Measurements from ENCODE around the gene SLC22A3.
"Not testable (repeated sequence)": the region's sequence is repeated elsewhere in the genome, so short reads cannot be mapped to it uniquely, and the experiment has no call there.

SLC22A3 gene

DNA sequence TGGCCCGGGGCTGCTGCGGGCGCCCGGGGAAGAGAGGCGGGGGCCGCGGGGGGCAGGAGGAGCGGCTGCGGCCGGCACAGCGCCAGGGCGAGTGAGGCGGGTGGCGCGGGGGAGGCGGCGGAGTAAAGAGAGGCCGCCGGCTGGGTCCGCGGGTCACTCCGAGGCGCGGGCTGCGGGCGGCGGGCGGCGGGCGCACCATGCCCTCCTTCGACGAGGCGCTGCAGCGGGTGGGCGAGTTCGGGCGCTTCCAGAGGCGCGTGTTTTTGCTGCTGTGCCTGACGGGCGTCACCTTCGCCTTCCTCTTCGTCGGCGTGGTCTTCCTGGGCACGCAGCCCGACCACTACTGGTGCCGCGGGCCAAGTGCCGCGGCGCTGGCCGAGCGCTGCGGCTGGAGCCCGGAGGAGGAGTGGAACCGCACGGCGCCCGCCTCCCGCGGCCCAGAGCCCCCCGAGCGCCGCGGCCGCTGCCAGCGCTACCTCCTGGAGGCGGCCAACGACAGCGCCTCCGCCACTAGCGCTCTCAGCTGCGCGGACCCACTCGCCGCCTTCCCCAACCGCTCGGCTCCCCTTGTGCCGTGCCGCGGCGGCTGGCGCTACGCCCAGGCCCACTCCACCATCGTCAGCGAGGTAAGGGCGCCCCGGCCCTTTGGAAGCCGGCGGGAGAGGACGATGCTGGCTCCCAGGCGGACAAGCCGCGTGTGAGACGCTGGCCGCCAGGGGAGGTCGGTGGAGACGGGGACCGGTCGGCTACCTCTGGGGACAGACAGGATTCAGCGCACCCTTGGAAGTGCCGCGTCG, at the start of gene SLC22A3:
Gene SLC22A3, plus strand, starts transcription at position 156 of the 797 bp plus-strand sequence. Its CDS starts 42 bp downstream, at position 198.
- peak; percentile 32 for DNase-seq (ENCODE audit: low spot score)

DNA sequence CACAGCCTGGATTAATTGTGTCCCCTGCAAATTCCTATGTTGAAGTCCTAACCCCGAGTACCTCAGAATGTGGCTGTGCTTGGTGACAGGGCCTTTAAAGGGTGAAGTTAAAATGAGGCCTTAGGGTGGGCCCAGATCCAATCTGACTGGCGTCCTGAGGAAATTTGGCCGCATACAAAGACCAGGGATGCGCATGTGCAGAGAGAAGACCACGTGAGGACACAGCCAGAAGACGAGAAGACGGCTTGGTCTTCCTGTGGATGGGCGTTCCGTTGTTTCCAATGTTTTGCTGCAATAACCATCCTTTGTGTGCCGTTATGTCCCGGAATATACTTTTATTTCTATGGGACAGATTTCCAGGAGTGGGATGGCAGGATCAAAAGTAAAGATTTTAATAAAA, 48.6 kb upstream of the SLC22A3 start:
- DNase-seq (ENCODE audit: low spot score): no peak

DNA sequence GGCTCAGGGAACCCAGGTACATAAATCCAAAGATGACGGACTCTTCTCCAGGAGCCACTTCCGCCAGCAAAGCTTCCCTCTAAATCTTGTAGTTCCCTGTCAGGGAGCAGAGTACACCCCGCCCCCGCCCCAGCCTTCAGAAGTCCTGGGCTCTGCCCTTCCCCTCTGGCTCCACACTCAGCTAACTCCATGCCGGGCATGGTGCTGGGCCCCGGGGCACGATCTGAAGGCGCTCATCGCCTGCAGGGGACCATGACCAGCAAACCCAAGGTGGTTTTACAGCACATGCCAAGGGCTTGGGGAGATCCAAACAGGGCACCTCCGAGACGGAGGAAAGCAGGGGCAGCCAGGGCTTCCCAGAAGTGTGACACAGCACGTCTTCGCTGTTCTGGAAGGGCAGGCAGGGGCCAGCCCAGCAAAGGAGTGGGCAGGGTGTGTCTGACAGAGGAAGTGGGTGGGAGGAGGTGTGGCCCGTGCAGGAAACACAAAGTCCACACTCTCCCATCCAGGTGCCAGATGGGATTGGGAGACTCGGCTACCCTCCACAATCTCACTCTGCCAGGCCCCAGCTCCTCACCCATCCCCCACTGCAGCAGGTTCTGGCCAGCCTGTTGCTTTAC, 48.0 kb upstream of the SLC22A3 start:
- no peak for DNase-seq (ENCODE audit: low spot score)

DNA sequence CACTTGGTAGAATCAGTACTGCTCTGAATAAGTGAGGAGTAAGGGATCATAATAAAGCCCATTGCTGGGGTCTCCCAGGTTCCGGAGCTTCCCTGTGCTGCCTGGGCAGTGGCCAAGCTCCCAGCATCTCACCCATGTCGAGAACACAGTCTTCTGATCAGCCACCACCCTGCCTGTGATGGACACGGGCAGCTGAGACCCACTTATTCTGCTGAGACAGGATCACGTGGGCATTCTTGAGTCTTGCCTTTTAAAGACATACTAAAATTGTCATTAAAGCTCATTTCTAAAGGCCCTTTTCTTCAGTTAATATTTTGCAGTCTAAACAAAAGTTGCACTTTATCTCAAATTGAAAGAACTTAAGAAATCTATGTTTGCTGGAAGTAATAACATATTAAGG, 46.8 kb upstream of the SLC22A3 start:
- DNase-seq (ENCODE audit: low spot score): no peak

- not testable (repeated sequence) for DNase-seq (ENCODE audit: low spot score)
These were observed 45.6 kb upstream of the SLC22A3 start for GRCh38 chr6:160302431-160303082.

DNA sequence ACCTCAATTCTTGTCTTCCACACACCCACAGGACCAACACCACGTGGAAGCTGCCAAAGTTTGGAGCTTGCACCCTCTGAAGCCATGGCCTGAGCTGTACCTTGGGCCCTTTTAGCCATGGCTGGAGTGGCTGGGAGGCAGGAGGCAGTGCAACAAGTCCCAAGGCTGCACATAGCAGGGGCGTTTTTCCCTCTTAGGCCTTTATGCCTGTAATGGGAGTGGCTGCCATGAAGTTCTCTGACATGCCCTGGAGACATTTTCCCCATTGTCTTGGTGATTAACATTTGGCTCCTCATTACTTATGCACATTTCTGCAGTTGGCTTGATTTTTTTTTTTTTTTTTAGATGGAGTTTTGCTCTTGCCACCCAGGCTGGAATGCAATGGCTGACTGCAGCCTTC, 44.4 kb upstream of the SLC22A3 start:
- no peak for DNase-seq (ENCODE audit: low spot score)

- DNase-seq (ENCODE audit: low spot score): no peak
These were observed 42.1 kb upstream of the SLC22A3 start for GRCh38 chr6:160305926-160306713.

- no peak for DNase-seq (ENCODE audit: low spot score)
These were observed 38.5 kb upstream of the SLC22A3 start for GRCh38 chr6:160309718-160310117.

DNA sequence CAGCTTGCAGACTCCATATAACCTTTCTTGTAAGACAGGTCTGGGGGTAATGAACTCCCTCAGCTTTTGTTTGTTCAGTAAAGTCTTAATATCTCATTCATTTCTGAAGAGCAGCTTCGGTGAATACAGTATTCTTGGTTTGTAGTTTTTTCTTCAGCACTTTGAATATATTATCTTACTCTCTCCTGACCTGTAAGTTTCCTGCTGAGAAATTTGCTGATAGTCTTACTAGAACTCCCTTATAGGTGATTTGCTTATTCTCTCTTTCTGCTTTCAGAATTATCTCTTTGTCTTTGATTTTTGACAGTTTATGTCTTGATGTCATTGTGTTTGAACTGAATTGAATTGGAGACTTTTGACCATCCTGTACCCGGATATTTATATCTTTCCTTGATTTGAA, 35.3 kb upstream of the SLC22A3 start:
- DNase-seq (ENCODE audit: low spot score): no peak

DNA sequence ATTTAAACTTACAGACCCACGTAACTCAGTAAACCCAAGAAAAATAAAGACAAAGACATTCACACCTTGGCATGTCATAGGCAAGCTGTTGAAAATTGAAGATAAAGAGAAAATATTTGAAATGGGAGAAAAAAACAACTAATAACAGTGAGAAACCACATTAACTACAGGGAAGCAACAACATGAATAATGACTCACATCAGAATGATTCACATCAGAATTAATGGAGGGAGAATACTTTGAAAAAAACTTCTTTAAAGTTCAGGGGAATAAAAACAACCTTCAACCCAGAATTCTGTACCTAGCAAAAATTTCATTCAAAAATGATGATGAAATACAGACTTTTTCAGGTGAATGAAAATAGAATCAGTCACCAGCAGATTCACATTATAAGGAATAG, 32.9 kb upstream of the SLC22A3 start:
- DNase-seq (ENCODE audit: low spot score): no peak

DNA sequence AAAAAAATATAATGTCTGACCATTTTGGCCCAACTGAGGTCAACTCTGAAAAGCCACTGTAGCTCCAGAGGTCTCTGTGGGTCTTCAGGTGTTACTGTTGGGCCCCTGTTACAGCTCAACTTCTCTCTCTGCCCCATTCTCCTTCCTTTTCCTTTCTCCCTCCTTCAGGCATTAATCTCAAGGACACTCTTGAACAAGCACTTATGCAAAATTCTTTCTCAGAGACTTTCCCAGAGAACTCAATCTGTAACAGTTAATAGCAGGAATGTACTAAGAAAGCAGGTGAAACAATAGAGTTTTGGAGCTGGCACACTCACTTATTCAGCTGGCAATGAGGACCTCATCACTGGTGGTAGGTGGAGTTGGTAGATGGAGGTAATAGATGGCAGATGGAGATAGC, 31.9 kb upstream of the SLC22A3 start:
- no peak for DNase-seq (ENCODE audit: low spot score)

- DNase-seq (ENCODE audit: low spot score): no peak
These were observed 28.9 kb upstream of the SLC22A3 start for GRCh38 chr6:160319246-160319645.

- no peak for DNase-seq (ENCODE audit: low spot score)
These were observed 26.3 kb upstream of the SLC22A3 start for GRCh38 chr6:160321729-160322505.

DNA sequence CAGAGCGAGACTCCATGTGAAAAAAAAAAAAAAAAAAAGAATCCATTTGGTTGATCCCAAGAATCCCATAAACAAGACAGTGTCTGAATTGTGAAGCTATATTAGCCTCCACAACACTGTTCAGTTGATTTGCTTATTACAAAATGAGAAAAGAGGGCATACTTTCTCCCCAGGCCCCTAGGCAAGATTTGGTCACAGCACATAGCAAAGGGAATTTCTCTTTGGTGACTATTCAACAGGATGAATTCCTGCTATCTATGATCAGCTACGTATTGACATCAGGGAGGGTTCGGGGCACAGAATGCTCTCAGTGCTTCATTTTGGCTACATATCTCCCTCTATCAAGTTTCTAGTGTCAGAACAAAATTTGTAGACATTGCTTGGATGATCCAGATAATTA, 20.2 kb upstream of the SLC22A3 start:
- no peak for DNase-seq (ENCODE audit: low spot score)

DNA sequence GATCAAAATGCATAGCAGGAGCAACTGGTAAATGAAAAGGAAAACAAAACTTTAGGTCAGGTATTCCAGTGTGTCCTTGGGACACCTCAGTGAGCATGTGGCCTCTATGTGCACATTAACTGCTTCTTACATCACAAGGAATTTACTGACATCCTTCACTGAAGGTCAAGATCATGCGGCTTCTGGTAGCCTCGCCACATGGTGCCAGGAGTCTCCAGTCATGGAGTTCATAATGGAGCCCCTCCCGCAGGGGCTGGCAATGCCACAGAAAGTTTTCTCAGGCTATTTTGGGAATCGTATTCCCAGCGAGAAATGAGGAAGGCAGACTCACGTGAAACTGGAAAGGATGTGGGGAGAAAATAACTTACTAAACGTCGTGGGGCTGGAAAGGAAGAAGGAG, 19.7 kb upstream of the SLC22A3 start:
- DNase-seq (ENCODE audit: low spot score): no peak

GRCh38 chr6:160329188-160329587, 19.0 kb upstream of the SLC22A3 start:
- no peak for DNase-seq (ENCODE audit: low spot score)

DNA sequence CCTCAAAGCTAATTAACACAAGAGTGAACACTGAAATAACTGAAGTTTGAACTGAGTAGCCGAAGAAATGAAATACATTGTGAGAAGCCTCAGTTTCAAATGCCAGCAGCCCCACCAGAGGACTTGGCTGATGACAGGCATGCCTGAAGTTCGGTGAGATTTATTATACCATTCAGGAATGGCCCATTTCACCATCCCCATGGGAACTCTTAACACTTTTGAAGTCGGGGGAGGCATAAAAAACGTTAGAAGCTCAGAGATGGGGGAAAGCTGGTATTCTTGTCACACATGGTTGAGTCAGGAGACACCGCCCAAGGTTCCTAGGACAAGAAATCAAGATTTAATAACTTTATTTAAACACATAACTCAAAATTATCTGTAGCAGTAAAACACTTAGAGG, 17.6 kb upstream of the SLC22A3 start:
- DNase-seq (ENCODE audit: low spot score): no peak

DNA sequence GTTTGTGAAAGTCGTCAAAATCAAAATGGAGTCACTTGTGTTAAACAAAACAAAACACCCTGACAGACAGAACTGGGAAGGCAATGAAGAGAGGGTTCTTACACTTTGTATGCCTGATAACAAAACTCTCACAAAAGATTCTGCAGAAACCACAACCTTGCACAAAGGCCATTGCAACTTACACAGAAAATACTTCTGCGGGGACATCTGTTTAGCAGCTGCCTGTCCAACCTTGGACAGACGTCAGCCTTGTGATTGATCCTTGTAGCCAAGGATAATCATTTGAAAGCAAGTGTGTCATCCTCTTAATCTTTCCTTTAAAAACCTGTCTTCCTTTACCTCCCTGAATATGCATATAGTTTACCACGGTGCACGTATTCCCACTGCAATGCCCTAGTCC, 17.0 kb upstream of the SLC22A3 start:
- no peak for DNase-seq (ENCODE audit: low spot score)

DNA sequence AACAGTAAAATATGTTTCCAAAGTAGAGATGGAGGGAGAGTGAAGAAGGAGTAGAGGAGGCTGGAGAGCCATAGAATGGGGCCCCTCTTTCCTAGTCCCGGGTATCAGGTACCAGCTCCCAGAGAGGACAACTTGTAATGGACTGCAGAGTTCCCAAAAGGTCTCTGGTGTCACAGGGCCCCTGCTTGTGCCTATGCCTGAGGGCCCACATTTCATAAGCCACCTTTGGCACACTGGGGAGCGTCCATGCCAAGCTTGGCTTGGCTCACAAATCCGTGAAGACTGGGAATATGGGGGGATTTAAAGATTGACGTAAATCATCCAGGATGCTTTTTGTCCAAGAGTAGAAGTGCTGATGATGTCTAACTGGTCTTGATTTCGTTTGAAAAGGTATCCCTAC, 16.4 kb upstream of the SLC22A3 start:
- DNase-seq (ENCODE audit: low spot score): no peak

- no peak for DNase-seq (ENCODE audit: low spot score)
These were observed 15.1 kb upstream of the SLC22A3 start for GRCh38 chr6:160333101-160333500.

DNA sequence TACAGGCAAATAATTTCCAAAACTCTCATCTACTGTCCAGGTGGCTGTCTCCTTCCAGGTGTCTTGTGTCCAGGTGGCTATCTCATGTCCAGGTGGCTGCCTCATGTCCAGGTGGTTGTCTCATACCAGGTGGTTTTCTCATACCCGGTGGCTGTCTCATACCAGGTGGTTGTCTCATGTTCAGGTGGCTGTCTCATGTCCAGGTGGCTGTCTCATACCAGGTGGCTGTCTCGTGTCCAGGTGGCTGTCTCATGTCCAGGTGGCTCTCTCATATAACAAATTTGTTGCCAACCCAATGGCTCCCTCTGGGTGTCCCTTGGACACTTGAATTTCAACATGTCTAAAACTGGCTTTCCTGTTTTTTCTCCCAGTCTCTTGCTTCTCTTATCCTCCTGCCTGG, 14.3 kb upstream of the SLC22A3 start:
- no peak for DNase-seq (ENCODE audit: low spot score)

- no peak for DNase-seq (ENCODE audit: low spot score)
These were observed 12.0 kb upstream of the SLC22A3 start for GRCh38 chr6:160336200-160336599.

Data from AG08396 (cell line).